Stimulated activated naive CD4-positive, alpha-beta T cell (primary cell): ENCODE measurements around the gene HRK.

ENCODE experiments used
- DNase-seq, 6 experiments: peaks; one replicate each; lab custom pipeline; 2025; lab: John Stamatoyannopoulos, UW

The HRK gene

DNA sequence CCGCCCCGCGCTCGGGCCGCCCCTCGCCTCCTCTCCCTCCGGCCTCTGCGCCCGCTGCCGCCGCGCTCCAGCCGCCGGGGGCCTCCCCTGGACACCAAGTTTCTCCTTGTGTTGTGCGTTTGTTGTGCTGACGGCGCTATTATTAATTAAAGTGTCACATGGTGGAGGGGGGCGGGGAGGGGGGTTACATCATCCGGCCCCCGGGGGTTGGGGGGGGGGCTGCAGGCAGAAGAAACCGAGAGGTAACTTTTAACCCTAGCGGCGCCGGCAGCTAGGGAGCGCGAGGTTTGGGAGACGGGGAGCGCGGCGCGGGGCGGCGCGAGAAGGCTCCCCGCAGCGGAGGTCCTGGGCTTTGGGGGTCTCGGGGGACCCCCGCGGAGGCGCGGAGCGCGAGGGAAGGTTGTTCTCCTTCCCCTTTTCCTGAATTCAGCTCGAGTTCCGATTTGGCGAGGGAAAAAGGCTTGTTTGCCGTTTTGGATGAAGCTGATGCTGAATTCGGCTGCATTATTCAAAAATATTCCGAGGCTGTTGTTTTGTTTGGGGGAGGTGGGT is at the start of gene HRK:
HRK (minus strand) TSS at position 117 of the 552 bp plus-strand sequence. CDS start 134 bp downstream, outside the sequence.
- no peak for DNase-seq

DNA sequence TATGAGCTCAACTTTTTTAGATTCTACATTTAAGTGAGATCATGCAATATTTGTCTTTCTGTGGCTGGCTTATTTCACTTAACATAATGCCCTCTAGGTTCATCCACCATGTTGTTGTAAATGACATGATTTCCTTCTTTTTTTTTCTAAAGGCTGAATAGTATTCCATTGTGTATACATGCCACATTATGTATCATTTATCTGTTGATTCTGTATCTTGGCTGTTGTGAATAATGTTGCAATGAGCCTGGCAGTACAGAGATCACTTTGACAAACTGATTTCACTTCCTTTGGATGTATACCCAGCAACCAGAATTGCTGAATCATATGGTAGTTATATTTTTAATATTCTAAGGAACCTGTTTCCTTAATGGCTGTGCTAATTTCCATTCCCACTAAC is 48.6 kb upstream of the HRK start:
- no peak for DNase-seq

DNA sequence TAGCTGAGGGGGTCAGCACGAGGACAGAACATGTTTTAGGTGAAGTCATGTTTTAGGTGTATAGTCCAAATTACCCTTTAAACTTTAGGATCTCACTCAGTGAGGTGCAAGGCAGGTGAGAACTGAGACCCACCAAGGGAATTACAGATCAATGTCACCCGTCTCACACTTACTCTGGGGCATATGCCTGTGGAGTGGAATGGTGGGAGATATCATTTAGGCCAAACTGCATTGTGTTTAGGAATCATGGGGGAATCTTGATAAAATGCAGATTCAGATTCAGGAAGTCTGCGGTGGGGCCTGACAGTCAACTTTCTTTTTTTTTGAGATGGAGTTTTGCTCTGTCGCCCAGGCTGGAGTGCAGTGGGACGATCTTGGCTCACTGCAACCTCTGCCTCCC is 47.3 kb upstream of the HRK start:
- no peak for DNase-seq

DNA sequence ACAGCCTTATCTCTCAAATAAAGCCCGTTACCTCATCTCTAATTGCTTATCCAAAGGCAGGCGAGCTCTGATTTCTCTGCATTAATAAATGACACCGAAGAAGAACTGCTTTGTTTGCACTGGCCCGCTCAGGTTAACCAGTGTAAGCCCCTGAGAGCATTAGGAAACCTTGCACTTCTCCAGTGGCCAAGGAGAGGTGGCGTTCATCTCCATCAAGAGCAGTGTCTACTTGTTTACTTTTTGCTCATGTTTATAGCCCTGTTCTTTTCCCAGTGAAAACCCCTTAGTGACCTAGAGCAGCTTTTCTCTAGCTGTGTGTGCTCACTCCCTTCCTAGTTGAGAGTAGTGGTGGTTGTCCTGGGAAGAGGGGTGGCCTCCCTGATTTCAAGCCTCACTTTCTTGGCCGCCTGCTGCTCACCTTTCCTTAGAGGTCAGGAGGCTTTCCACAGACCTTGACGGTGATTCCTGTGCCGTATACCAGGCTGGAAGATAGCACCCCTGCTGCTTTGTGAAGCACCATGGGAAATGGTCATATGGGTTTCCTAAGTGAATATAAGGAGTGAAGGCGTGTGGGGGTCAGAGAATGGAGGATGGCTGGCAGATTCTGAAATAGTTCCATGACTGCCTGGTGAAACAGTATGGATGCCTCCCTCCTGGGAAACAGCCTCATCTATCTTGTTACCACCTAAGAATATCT is 46.2 kb upstream of the HRK start:
- no peak for DNase-seq

DNA sequence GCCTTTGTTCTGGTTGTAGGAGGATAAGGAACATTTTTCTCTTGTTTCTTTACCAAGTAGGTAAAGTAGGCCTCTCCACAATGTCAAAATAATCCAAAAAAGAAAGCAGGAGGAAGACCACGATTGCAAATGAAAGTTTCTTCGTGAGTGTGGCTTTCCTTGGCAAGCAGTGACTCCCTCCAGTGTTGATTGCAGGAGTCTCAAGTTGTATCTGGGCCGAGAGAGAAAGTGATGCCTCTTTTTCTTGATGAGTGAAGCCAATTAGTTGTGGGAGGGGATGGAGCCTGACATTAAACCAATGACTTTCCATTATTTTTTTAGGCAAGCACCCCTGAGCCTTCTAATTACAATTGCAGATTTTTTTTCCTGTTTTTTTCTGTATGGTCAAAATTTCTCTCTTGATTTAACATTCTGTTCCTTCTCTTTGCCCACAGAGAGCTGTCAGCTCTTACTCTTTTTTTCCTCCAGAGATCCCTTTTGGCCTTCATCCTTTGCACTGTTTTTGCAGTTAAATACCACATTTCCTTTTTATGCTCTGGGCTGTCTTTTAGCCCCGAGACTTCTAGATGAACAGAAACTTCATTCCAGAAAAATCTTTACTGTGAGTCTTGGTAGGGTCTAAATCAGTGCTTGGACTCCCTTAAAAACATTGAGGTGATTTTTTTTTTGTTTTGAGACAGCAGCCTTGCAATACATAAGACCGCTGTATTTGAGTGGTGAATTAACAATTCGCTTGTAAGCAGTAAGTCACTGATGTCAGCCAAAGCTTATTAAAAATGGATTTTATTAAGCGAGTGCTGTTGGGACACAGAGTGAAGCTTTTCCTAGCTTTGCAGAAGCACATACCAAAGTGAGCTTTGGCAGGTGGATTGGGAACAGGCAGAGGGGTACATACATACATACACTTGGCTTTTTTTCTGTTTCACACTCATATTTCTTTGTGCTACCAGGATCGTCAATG is 45.3 kb upstream of the HRK start:
- DNase-seq = no peak

DNA sequence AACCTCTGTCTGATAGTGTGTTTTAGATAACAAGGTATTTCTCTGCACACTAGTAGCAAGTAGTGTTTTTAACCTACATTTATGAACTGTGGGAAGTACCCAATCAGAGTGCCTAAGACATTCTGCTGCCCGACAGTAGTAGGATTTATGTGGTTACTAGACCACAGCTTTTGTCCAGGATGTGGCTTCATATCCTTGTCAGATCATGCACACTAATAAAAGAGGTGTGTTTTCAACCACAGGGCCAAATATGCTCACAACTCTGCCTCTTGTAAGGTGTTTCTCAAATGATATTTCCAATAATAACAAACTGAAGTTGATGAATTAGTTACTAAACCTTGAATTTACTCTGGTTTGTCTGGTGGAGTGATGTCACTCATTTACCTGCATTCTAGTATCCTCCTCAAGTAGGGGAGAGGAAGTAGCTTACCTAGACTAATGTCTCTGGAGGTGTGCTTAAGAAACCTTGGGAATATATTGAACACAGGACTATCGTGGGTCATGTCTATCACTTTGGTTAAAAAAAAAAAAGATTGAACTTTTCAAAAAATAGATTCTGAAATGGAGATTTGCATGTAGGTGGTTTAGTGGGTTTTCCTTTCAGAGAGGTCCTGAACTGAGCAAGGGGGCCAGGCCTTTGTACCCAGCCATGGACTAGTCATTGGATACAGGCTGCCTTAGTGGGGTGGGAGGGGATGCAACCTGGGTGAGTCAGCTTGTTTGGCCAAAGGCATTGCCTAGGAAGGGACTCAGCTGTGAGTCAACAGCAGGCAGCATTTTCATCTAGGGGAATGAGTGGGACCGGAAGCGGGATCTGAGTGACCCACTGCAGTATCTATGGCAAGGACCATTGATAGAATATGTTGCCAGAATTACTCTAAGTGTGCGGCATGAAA is 43.6 kb upstream of the HRK start:
- peak in 5 of 6 experiments; percentile 11 to 85 (median 83) for DNase-seq

DNA sequence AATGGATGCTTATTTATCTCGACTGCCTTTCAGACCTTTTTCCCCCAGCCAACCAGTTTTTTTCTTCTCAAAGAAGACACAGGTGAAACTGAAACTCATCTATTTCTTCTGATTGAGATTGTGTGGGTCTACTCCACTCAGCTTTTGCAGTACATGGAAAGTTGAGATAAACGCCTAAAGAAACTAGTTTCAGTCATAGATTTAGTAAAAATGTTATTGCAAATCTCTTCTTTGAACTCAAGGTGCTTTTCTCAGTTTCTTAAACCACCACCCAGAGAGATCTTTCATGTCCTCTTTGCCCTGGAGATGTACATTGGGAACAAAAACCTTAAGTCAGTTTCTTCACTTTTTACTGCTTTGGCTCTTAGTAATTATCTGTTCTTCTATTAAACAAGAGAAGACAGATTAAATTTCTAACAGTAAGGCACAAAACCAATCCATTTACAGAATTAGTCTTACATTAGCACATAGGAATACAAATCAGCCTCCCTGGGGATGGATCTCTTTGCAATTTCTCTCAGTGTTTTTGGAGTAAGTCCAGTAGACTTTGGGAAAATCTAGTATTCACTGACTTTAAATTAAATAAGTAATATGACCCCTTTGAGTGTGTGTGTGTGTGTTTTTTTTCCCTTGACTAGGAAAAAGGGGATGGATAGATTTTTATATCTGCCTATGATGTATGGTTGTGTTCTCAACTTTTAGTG is 41.1 kb upstream of the HRK start:
- peak in 2 of 6 experiments; percentile 8 to 11 for DNase-seq

DNA sequence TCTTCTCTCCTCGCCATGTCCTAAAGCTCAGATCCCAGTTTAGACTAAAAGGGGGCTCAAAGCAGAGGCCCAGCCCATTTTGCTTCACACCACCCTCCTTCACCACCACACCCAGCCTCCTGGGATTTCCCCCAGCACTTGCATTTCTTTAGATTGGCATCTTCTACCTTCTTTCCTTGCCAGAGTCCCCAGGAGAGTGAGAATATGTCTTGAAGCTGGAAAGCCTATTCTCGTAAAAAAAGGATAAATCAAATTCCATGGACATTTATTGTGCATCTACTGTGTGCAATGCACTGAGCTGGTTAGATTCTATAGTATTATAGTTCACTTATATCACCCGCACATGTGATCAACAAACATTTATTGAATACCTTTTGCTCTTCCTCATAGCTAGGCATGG is 39.7 kb upstream of the HRK start:
- DNase-seq = no peak

DNA sequence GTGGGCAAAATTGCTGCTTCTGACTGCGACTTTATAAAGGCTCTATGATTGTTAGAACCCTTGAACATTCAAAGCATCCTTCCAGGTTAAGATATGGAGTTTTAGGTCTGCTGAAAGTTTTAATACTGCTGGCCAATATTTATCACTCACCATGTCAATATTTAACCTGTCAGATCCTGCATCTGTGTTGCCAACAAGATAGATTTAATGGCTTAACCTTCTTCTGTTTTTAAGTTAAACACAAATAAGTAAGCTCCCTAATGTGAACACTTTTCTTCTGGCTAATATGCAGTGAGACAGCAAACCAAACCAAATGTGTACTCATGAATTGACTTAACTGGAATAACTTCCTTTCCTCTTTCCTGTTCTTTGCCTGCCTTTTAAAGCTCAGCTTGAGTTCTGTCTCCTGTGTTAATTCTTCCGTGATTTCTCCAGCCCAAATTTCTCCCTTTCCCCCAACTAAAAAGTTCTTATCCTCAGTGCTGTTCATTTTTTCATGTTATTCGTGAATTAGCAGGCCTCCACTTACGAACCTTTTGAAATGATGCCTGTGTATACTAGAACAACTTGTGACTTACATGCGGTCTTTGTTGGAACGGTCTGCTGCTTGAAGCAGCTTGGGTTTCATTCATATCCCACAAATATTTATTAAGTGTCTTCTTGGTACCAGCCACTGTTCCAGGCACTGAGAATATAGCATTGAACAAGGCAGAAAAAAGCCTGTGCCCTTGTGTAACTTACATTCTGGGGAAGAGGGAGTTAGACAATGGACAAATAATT is 38.7 kb upstream of the HRK start:
- DNase-seq = no peak

DNA sequence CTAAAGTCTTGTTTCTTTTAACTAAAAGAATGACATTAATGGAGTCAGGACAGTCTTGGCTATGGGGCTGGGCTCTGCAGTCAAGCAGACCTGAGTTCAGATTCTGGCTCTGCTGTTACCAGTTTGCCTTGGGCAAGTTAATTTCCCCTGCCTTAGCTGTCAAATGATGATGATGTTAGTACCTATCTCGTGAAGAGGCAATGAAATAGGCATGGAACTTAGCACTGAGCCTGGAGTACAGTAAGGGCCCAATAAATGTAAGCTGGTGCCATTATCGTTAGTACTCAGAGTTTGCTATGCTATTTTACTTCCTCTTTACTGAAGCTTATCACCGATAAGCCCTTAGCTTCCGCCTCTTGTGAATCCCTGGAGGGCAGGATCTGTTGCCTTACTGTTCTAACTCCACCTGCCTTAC is 38.0 kb upstream of the HRK start:
- DNase-seq = no peak

DNA sequence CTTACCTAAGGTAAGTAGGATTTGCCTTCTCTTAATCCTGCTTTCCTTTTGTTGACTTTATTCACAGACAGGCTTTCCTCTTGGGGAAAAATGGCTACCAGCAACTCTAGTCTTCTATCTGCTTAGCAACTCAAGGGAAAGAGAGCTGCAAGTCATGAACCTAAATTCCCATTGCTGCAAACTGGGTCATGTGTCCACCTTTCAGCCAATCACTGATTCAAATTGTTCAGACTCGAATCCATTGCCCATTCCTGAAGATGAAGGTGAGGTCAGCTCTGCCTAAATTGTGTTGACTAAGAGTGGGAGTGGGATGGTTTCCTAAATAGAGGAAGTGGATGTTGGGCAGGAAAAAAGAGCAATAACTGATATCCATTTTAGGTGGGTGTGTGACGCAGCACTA is 37.2 kb upstream of the HRK start:
- no peak for DNase-seq

DNA sequence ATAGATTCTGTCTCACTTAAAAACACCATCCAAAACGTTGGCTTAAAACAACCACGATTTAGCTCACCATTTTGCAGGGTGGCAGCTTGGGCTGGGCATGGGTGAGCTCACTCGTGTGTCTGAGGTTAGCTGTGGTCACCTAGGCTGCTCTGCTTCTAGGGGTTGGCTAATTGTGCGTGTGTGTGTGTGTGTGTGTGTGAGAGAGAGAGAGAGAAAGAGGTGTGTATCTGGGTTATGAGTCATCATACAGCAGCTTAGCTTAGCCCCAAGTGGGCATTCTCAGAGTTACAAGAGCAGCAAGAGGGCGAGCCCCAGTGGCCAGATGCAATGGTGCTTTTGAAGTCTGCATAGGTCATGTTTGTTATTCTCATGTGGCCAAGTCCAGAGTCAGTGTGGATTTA is 35.5 kb upstream of the HRK start:
- DNase-seq = no peak

DNA sequence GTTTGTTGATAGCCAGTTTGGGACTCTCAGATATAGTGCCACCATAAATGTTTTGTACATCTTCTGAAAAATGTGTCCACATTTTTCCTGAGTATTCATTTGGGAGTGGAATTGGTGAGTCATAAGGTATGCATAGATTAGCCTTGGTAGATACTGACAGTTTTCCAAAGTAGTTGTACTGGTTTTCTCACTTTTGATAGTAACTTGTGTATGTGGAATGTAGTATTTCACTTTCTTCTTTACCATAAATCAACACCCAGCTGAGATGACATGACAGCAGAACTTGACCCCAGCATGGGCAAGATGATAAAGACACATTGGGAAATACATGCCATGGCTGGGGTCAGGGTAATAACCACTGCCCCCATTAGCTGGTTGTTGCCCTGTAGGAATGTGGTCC is 34.9 kb upstream of the HRK start:
- no peak for DNase-seq

DNA sequence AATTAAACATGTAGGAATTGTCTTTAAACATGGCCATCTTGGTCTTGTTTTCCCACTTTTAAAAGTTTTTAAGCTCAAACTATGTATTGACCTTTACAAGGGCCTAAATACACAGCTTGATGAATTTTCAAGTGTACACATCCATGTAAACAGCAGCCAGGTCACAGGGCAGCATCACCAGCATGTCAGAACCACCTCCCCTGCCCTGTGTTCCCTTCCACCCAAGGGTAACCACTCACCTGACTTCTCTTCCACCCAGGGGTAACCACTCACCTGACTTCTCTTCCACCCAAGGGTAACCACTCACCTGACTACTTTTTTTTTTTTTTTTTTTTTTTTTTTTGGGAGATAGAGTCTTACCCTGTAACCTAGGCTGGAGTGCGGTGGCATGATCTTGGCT is 34.1 kb upstream of the HRK start:
- DNase-seq = no peak

DNA sequence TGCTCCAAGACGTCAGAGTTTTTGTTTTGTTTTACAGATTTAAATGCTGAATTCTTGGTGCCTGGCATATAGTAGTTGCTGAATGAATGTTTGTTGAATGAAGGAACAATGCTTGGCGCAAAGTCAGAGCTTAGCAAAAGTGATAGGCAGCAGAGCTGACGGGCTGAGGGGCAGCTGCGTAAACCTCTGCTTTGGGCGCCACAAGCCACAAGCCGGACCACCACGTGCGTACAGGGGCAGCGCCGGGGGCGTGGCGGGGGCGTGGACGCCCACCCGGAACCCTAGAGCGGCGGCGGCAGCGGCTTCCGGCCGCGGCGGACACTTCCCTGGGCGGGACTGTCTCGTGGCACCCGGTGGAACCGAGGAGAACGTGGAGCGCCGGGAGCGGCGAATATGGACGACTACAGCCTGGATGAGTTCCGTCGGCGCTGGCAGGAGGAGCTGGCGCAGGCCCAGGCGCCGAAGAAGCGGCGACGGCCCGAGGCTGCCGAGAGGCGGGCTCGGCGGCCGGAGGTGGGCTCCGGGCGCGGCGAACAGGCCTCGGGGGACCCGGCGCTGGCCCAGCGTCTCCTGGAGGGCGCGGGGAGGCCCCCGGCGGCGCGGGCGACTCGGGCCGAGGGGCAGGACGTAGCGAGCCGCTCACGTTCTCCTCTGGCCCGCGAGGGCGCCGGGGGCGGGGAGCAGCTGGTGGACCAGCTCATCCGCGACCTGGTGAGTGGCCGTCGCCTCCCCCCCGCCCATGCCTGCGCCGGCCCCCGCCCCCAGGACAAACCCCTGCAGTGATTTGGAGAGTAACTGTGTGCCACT is 29.6 kb upstream of the HRK start, which contains the start of gene FBXW8:
FBXW8 (plus strand) TSS at position 306 of the 807 bp plus-strand sequence; CDS start at position 394, 88 bp downstream.
- DNase-seq = peak; percentile 6 to 35 (median 25)

DNA sequence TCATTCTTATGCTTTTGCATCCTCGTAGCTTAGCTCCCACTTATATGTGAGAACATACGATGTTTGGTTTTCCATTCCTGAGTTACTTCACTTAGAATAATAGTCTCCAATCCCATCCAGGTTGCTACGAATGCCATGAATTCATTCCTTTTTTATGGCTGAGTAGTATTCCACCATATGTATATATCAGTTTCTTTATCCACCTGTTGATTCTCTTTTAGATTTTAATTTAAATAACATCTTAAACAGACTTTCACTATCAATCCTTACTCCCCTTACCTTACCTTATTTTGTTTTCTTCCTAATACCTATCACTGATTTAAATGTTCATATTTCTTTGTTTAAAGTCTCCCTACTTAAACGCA is 29.0 kb upstream of the HRK start:
- DNase-seq = no peak

DNA sequence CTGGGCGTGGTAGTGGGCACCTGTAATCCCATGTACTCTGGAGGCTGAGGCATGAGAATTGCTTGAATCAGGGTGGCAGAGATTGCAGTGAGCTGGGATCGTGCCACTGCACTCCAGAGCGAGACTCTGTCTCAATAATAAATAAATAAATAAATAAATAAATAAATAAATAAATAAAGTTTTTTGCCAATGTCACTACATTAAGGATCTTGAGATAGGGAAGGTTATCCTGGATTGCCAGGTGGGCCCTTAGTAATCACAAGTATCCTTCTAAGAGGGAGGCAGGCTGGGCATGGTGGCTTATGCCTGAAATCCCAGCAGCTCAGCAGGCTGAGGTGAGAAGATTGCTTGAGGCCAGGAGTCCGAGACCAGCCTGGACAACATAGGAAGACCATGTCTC is 25.0 kb upstream of the HRK start:
- DNase-seq = no peak

DNA sequence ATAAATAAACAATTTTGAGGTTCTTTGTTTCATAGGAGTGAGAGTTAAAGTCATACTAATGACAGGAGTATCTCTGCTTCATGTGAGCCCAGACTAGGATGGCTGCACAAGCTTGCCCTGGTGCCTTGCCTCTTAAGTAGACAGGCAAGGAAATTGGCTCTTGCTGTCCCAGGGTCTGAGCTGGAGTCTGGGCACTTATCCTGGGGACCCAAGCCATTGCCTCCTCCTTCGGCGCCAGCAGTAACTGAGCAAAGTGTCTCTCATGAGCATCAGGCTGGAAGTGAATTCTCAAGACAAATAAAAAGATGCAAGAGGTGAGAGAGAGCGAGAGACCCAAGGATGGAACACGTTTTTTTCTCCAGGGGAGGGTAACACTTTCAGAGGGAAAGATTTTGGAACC is 22.6 kb upstream of the HRK start:
- DNase-seq = no peak

DNA sequence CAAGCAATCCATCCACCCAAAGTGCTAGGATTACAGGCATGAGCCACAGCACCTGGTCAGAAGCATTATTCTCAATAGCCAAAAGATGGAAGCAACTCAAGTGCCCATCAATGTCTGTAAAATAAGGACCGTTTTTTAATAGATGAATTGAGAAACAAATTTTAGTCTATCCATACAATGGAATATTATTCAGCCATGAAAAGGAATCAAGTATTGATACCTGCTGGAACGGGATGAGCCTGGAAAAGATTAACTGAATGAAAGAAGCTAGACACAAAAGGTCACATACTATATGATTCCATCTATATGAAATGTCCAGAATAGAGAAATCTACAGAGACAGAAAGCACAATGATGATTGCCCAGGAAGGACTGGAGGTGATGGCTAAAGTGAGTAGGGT is 20.4 kb upstream of the HRK start:
- DNase-seq = no peak

DNA sequence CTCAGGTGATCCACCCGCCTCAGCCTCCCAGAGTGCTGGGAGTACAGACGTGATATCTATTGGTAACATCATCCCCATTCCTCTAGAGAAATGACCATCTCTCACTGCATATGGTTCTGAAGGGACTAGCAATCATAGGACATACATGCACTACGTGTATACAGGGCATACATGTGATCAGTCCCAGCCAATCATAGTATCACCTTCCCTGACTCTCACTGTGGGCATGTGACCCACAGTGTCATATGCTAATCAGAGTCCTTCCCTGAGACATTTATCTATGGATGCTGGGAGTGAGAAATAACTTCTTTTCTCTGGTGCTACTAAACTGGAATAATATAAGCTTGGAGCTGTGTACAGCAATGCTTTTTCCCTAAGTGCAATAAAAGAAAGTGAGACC is 17.4 kb upstream of the HRK start:
- DNase-seq = no peak
